Natural killer cell (primary cell): ENCODE data around the gene HNRNPD. TPM values are rescaled to one million over a fixed set of nuclear protein-coding genes. Genes with fewer than 3 reads are reported as not detected.
"Not testable (repeated sequence)": the region's sequence is repeated elsewhere in the genome, so short reads cannot be mapped to it uniquely, and the experiment has no call there.

Experiments used
- ATAC-seq, 3 donors: fragments of 150-1000 bp in 2 of 3; fragments of 200-7000 bp in 1 of 3; cut with Tn5 transposase; 1 replicate in 1 of 3; 2 replicates in 2 of 3; pipeline ENCODE4 v1.10.0; 2021; ENCODE audit warnings: mild to moderate bottlenecking in 2 of 3, moderate library complexity in 2 of 3
- DNase-seq, 2 donors: peaks; one replicate each; pipeline versions ENCODE4 v3.0.0 to v3.0.0-alpha.2; 2013 to 2021; ENCODE audit warnings: mixed read lengths in 1 of 2
- H3K27ac ChIP-seq: one replicate; pipeline ENCODE4 v1.5.1; 2013; ENCODE audit warnings: mild to moderate bottlenecking, low read length
- H3K27me3 ChIP-seq: one replicate; pipeline ENCODE4 v1.6.1; 2013; ENCODE audit warnings: low read length; ENCODE audit not compliant: control insufficient read depth, insufficient read depth
- H3K36me3 ChIP-seq: one replicate; pipeline ENCODE4 v1.6.1; 2013; ENCODE audit warnings: low read length; ENCODE audit not compliant: control insufficient read depth, insufficient read depth
- H3K4me1 ChIP-seq: one replicate; pipeline ENCODE4 v1.6.1; 2013; ENCODE audit warnings: low read length; ENCODE audit not compliant: control insufficient read depth, insufficient read depth
- H3K4me3 ChIP-seq: one replicate; pipeline ENCODE4 v1.5.1; 2013; ENCODE audit warnings: low read length
- H3K9me3 ChIP-seq: one replicate; pipeline ENCODE4 v1.6.1; 2013; ENCODE audit warnings: low read length; ENCODE audit not compliant: control insufficient read depth, insufficient read depth
- H3K27ac Mint-ChIP-seq, 2 donors: one replicate each; pipeline ENCODE4 v1.8.0; 2022; ENCODE audit warnings: mild to moderate bottlenecking in 2 of 2, mixed read lengths in 2 of 2, moderate library complexity in 1 of 2
- H3K27me3 Mint-ChIP-seq, 2 donors: one replicate each; pipeline ENCODE4 v1.8.0; 2022; ENCODE audit warnings: low read depth in 2 of 2, mixed read lengths in 2 of 2
- H3K36me3 Mint-ChIP-seq: one replicate; pipeline ENCODE4 v1.8.0; 2022; ENCODE audit warnings: mixed read lengths
- H3K4me1 Mint-ChIP-seq, 2 donors: one replicate each; pipeline ENCODE4 v1.8.0; 2022; ENCODE audit warnings: mixed read lengths in 2 of 2
- H3K4me3 Mint-ChIP-seq: one replicate; pipeline ENCODE4 v1.8.0; 2022; ENCODE audit warnings: mild to moderate bottlenecking, moderate library complexity, mixed read lengths
- H3K9me3 Mint-ChIP-seq, 2 donors: one replicate each; pipeline ENCODE4 v1.8.0; 2022; ENCODE audit warnings: mixed read lengths in 2 of 2
- CTCF ChIP-seq: fragments of 200-600 bp; IDR thresholded peaks from one replicate; pipeline ENCODE4 v1.8.0; 2022; ENCODE audit warnings: antibody characterized with exemption
- WGBS: methylation state at CpG from one replicate; pipeline ENCODE4 v1.1.7; 2013; ENCODE audit warnings: missing lambda C conversion rate; ENCODE audit not compliant: insufficient coverage; 5-methylcytosine and 5-hydroxymethylcytosine counted together
- intact Hi-C: fragments of 100-400 bp; cut with micrococcal nuclease; formaldehyde crosslinking; loops from one replicate; pipeline ENCODE4 v1.14.2; 2022
- total RNA-seq, 4 donors: library from RNA; stranded (reverse); fragments of 120-200 nt in 1 of 4; gene quantifications; one replicate each; pipeline versions ENCODE4 v1.2.3 to v1.2.4, GENCODE V29; 2013 to 2022

Gene HNRNPD
- total RNA-seq, 3 donors from 2014 or later (not counting 1 experiment from before 2014, with no cell fraction given), result 225 to 285 (median 270) TPM

GRCh38 chr4:82371497-82371896 is 2.3 kb downstream of the HNRNPD start:
- peak overlapping the region; percentile 100 for H3K4me3 Mint-ChIP-seq
- peaks cover 0 to 3% of the 10 kb centered on the region in 2 donors for H3K27me3 Mint-ChIP-seq
- Histone ChIP-seq H3K27me3 (no peaks in the 10 kb centered on the region), H3K27ac (peak overlapping the region; percentile 99), H3K4me1 (peaks cover 18% of the 10 kb centered on the region), H3K36me3 (peaks cover 18% of the 10 kb centered on the region), H3K4me3 (peak overlapping the region; percentile 98), H3K9me3 (no peaks in the 10 kb centered on the region)
- peaks cover 15% of the 10 kb centered on the region for H3K36me3 Mint-ChIP-seq
- intact Hi-C loops, result loop anchor here (5.0 kb wide), 2 partner anchors 879 to 1086 kb away; partner anchors contain the start of genes HELQ and MRPS18C
- peaks cover 74 to 87% of the 10 kb centered on the region in 2 donors for H3K4me1 Mint-ChIP-seq
- peak in 1 of 2 donors; percentile 28 for DNase-seq
- no peaks in the 10 kb centered on the region for H3K9me3 Mint-ChIP-seq
- TF ChIP-seq CTCF, result no peak
- no peak for ATAC-seq
- H3K27ac Mint-ChIP-seq, result peak overlapping the region; percentile 99 to 100
- WGBS, result 3% methylated on average over 3 of the region's 8 CpGs

DNA sequence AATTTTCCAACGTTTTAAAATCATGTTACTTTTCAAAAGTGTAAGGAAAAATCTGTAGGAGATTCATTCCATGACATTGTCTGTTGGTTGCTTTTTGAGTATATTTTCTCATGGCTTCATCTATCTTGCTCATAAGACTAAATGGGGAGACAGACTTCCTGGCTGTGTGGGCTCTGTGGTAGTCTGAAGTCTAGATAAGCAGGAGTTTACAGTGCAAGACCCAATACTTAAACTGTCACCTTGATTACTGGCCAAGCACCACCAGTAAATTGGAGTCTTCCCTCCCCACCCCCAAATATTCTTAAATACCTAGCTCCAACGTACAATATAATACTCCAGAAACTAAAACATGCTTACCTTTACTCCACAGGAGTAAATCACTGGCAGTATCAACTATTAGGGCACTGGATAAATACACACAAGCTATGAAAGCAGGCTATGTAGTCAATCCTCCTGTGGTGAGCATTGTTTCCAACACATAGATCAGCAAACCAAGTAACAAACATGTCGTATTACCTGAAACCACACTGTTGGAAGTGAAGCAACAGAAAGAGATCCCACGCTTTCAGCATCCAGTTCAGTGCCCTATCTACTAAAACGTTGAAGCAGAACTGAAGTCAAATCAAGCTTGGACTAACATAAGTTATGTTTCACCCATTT is 6.2 kb downstream of the HNRNPD start:
- ATAC-seq, result peak in 2 of 3 donors; percentile 54 to 56
- no peak overlapping the region for H3K27ac ChIP-seq

GRCh38 chr4:82366431-82366830 is 7.4 kb downstream of the HNRNPD start:
- not testable (repeated sequence) for H3K9me3 ChIP-seq, ATAC-seq, H3K36me3 Mint-ChIP-seq, H3K27me3 Mint-ChIP-seq, H3K27me3 ChIP-seq, H3K9me3 Mint-ChIP-seq, H3K4me3 ChIP-seq, H3K4me3 Mint-ChIP-seq, H3K27ac ChIP-seq, DNase-seq
- Histone ChIP-seq H3K4me1 (peaks cover 31% of the 10 kb centered on the region), H3K36me3 (peaks cover 25% of the 10 kb centered on the region)
- Mint-ChIP-seq H3K4me1 (peaks cover 86 to 89% of the 10 kb centered on the region in 2 donors), H3K27ac (peak overlapping the region; percentile 71 to 86)
- 96% methylated on average over 11 of the region's 11 CpGs for WGBS
- intact Hi-C loops, result loop anchor here (10.0 kb wide), 1 partner anchor 962 kb away; no protein-coding TSS in a partner anchor

More for the DNA sequence above, 6.2 kb downstream of the HNRNPD start:
- H3K4me1 Mint-ChIP-seq, result peaks cover 88 to 89% of the 10 kb centered on the region in 2 donors
- H3K36me3 Mint-ChIP-seq, result peaks cover 1% of the 10 kb centered on the region
- intact Hi-C loops, result loop anchor here (10.0 kb wide), 1 partner anchor 963 kb away; no protein-coding TSS in a partner anchor
- Histone ChIP-seq H3K4me1 (peaks cover 32% of the 10 kb centered on the region), H3K9me3 (no peaks in the 10 kb centered on the region), H3K27me3 (no peaks in the 10 kb centered on the region), H3K36me3 (peaks cover 25% of the 10 kb centered on the region), H3K4me3 (no peak overlapping the region)
- H3K27ac Mint-ChIP-seq, result peak overlapping the region; percentile 71 to 86
- peak in 1 of 2 donors; percentile 38 for DNase-seq
- H3K27me3 Mint-ChIP-seq, result no peaks in the 10 kb centered on the region
- no peaks in the 10 kb centered on the region for H3K9me3 Mint-ChIP-seq
- WGBS, result 49% methylated on average over 5 of the region's 5 CpGs
- no peak for TF ChIP-seq CTCF
- H3K4me3 Mint-ChIP-seq, result peak overlapping the region; percentile 65

- no peak overlapping the region for H3K27ac ChIP-seq
- WGBS, result 79% methylated on average over 4 of the region's 4 CpGs
- intact Hi-C loops, result loop anchor here (10.0 kb wide), 1 partner anchor 959 kb away; no protein-coding TSS in a partner anchor
- H3K27me3 ChIP-seq, result no peaks in the 10 kb centered on the region
- no peak for ATAC-seq
- peak overlapping the region; percentile 71 to 73 for H3K27ac Mint-ChIP-seq
- DNase-seq, result no peak
- no peaks in the 10 kb centered on the region for H3K36me3 Mint-ChIP-seq
- H3K4me1 ChIP-seq, result peaks cover 26% of the 10 kb centered on the region
- H3K4me3 ChIP-seq, result no peak overlapping the region
- H3K4me1 Mint-ChIP-seq, result peaks cover 83 to 85% of the 10 kb centered on the region in 2 donors
- H3K4me3 Mint-ChIP-seq, result peak overlapping the region; percentile 49
- H3K9me3 Mint-ChIP-seq, result no peaks in the 10 kb centered on the region
- no peak for TF ChIP-seq CTCF
- H3K36me3 ChIP-seq, result peaks cover 18% of the 10 kb centered on the region
- H3K9me3 ChIP-seq, result no peaks in the 10 kb centered on the region
- no peaks in the 10 kb centered on the region for H3K27me3 Mint-ChIP-seq
Observed at GRCh38 chr4:82363896-82364487, 9.8 kb downstream of the HNRNPD start.
